Stomach (tissue), 9 donors: ENCODE measurements around the gene FLOT1. TPM values are rescaled to one million over a fixed set of nuclear protein-coding genes. Genes with fewer than 3 reads are reported as not detected.

Experiments used
- DNase-seq, 2 donors: peaks; one replicate each; pipeline versions ENCODE4 v3.0.0 to v3.0.0-alpha.2; 2013 to 2019
- H3K27ac ChIP-seq, 5 donors: fragments of 200-600 bp in 4 of 5; sonication (generic) in 4 of 5; one replicate each; pipeline ENCODE4 v1.5.1; 2013 to 2019; ENCODE audit warnings: mild to moderate bottlenecking in 1 of 5, moderate library complexity in 1 of 5
- H3K27me3 ChIP-seq, 3 donors: fragments of 200-600 bp; sonication (generic); one replicate each; pipeline ENCODE4 v1.5.1; 2017 to 2019; ENCODE audit warnings: mixed run types in 1 of 3
- H3K36me3 ChIP-seq, 4 donors: fragments of 200-600 bp; sonication (generic); 1 replicate in 3 of 4; 2 replicates in 1 of 4; pipeline ENCODE4 v1.5.1; 2016 to 2019
- H3K4me1 ChIP-seq, 4 donors: fragments of 200-600 bp; sonication (generic); one replicate each; pipeline ENCODE4 v1.5.1; 2016 to 2019
- H3K4me3 ChIP-seq, 4 donors: fragments of 200-600 bp; sonication (generic) in 3 of 4; one replicate each; pipeline ENCODE4 v1.5.1; 2016 to 2019; ENCODE audit warnings: mild to moderate bottlenecking in 1 of 4
- H3K9me3 ChIP-seq, 4 donors: fragments of 200-600 bp; sonication (generic); one replicate each; pipeline ENCODE4 v1.5.1; 2016 to 2019
- CTCF ChIP-seq, 7 experiments: fragments of 450-650 bp in 4 of 7; fragments of 200-600 bp in 3 of 7; sonication (generic) in 3 of 7; IDR thresholded peaks; one replicate each; pipeline ENCODE4 v1.5.1; 2016 to 2019; ENCODE audit warnings: antibody characterized with exemption in 7 of 7, control low read depth in 2 of 7, mild to moderate bottlenecking in 1 of 7
- EP300 ChIP-seq: sonication (generic); formaldehyde crosslinking; IDR thresholded peaks from one replicate; pipeline ENCODE4 v1.6.1; 2017; ENCODE audit warnings: antibody characterized with exemption
- POLR2A ChIP-seq, 4 donors: fragments of 450-650 bp; IDR thresholded peaks; one replicate each; pipeline ENCODE4 v1.6.1; 2016; ENCODE audit warnings: antibody characterized with exemption in 4 of 4, control low read depth in 2 of 4, mild to moderate bottlenecking in 1 of 4, moderate library complexity in 1 of 4
- POLR2AphosphoS5 ChIP-seq, 3 donors: sonication (generic); formaldehyde crosslinking; IDR thresholded peaks; one replicate each; pipeline ENCODE4 v1.6.1; 2016; ENCODE audit warnings: antibody characterized with exemption in 3 of 3
- WGBS, 5 donors: extraction: QIAGEN DNeasy Blood & Tissue Kit in 3 of 5; methylation state at CpG; one replicate each; pipeline versions ENCODE4 v1.1.5 to v1.1.7; 2013 to 2018; 5-methylcytosine and 5-hydroxymethylcytosine counted together
- intact Hi-C: fragments of 100-400 bp; cut with DNase I; formaldehyde crosslinking; loops from one replicate; pipeline ENCODE4 v1.15.1; 2023; ENCODE audit warnings: low total_unique reads
- polyA plus RNA-seq, 3 donors: library from polyadenylated mRNA; stranded (reverse); fragments of 200-250 nt; gene quantifications; one replicate each; pipeline ENCODE4 v1.2.3, GENCODE V29; 2013
- total RNA-seq, 5 donors: library from RNA; depleted of rRNA; stranded (reverse); fragments of >200 nt; gene quantifications; one replicate each; pipeline versions ENCODE4 v1.1.0 to v1.2.3, GENCODE V29; 2014 to 2016
- donor health status: healthy with polysubstance abuse.
- donor health status: Bipolar disorder and iron deficiency.
- donor health status: healthy.

Gene FLOT1
- total and polyA plus RNA-seq, 8 donors, result 40.6 to 201 (median 125) TPM

- peak; percentile 91 to 94 for DNase-seq
- H3K27me3 ChIP-seq, result no peaks in the 10 kb centered on the region
- intact Hi-C loops, result no loop called here
- H3K27ac ChIP-seq, result peak overlapping the region; percentile 6 to 69 (median 29)
- H3K4me3 ChIP-seq, result peak overlapping the region in 3 of 4 donors; percentile 1 to 31 (median 3)
- no peak for TF ChIP-seq POLR2A (IDR thresholded peaks at IDR 0.05)
- no peak for TF ChIP-seq EP300
- peak in 1 of 3 donors; percentile 72 for TF ChIP-seq POLR2AphosphoS5 (IDR thresholded peaks at IDR 0.05)
- peak in 5 of 7 experiments; percentile 58 to 83 (median 71) for TF ChIP-seq CTCF (IDR thresholded peaks at IDR 0.05)
- no peaks in the 10 kb centered on the region for H3K9me3 ChIP-seq
- peaks cover 12 to 46% (median 25%) of the 10 kb centered on the region in 4 donors for H3K4me1 ChIP-seq
- H3K36me3 ChIP-seq, result peaks cover 59 to 100% (median 98%) of the 10 kb centered on the region in 4 donors
- 24 to 49% (median 27%) methylated on average over 18 to 30 of the region's 30 CpGs for WGBS, 5 donors
Measured at GRCh38 chr6:30730601-30731435, 11.7 kb downstream of the FLOT1 start.

- WGBS, 5 donors, result 45 to 53% (median 50%) methylated on average over 7 of the region's 7 CpGs
- DNase-seq, result peak in 1 of 2 donors; percentile 51
- TF ChIP-seq POLR2A (IDR thresholded peaks at IDR 0.05) (no peak), CTCF (IDR thresholded peaks at IDR 0.05) (peak in 1 of 7 experiments; percentile 7)
- H3K27ac ChIP-seq, result peak overlapping the region in 4 of 5 donors; percentile 22 to 98 (median 37)
- H3K27me3 ChIP-seq, result no peaks in the 10 kb centered on the region
- H3K4me3 ChIP-seq, result no peak overlapping the region
- peaks cover 62 to 100% (median 99%) of the 10 kb centered on the region in 4 donors for H3K36me3 ChIP-seq
- H3K4me1 ChIP-seq, result peaks cover 13 to 71% (median 38%) of the 10 kb centered on the region in 4 donors
- no peaks in the 10 kb centered on the region for H3K9me3 ChIP-seq
- intact Hi-C loops, result loop anchor here (5.0 kb wide), 1 partner anchor 51 kb away; no protein-coding TSS in a partner anchor
Measured at GRCh38 chr6:30727920-30728553, 14.4 kb downstream of the FLOT1 start.

GRCh38 chr6:30726506-30727413 lies 15.7 kb downstream of the FLOT1 start:
- WGBS, 5 donors, result 83 to 88% (median 87%) methylated on average over 11 of the region's 11 CpGs
- Histone ChIP-seq H3K4me1 (peaks cover 26 to 78% (median 51%) of the 10 kb centered on the region in 4 donors), H3K9me3 (no peaks in the 10 kb centered on the region), H3K27me3 (no peaks in the 10 kb centered on the region), H3K4me3 (no peak overlapping the region), H3K27ac (peak overlapping the region in 3 of 5 donors; percentile 22 to 98 (median 49)), H3K36me3 (peaks cover 63 to 94% (median 93%) of the 10 kb centered on the region in 4 donors)
- DNase-seq, result no peak
- intact Hi-C loops, result loop anchor here (5.0 kb wide), 1 partner anchor 49 kb away; no protein-coding TSS in a partner anchor
- TF ChIP-seq EP300 (no peak), POLR2AphosphoS5 (IDR thresholded peaks at IDR 0.05) (no peak)

- H3K9me3 ChIP-seq, result no peaks in the 10 kb centered on the region
- 57 to 65% (median 59%) methylated on average over 3 of the region's 3 CpGs for WGBS, 5 donors
- DNase-seq, result no peak
- no peak for TF ChIP-seq POLR2A (IDR thresholded peaks at IDR 0.05)
- no peak for TF ChIP-seq POLR2AphosphoS5 (IDR thresholded peaks at IDR 0.05)
- no peak for TF ChIP-seq EP300
- no peak for TF ChIP-seq CTCF (IDR thresholded peaks at IDR 0.05)
- peak overlapping the region in 3 of 5 donors; percentile 14 to 98 (median 49) for H3K27ac ChIP-seq
- peaks cover 63 to 87% (median 85%) of the 10 kb centered on the region in 4 donors for H3K36me3 ChIP-seq
- no peak overlapping the region for H3K4me3 ChIP-seq
- intact Hi-C loops, result loop anchor here (5.0 kb wide), 1 partner anchor 49 kb away; no protein-coding TSS in a partner anchor
- peaks cover 22 to 72% (median 47%) of the 10 kb centered on the region in 4 donors for H3K4me1 ChIP-seq
- H3K27me3 ChIP-seq, result no peaks in the 10 kb centered on the region
Measured at GRCh38 chr6:30725713-30726505, 16.6 kb downstream of the FLOT1 start.
